ENCODE results near the gene PARD3.

The PARD3 gene

DNA sequence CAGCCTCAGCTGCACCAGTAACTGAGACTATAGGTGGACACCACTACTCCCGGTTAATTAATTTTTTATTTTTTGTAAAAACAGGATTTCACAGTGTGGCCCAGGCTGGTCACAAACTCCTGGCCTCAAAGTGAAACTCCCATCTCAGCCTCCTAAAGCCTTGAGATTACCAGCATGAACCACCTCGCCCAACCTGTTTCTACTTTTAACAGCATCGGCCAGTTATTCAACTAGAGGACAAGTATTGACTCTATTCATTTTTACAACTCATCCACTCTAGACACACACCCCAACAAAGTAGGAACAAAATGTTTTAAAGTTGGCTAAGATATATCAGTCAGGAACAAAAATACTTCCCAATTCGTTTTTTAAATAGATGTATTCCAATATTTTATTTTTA, 334.8 kb downstream of the PARD3 start:
- DNase-seq = no peak

DNA sequence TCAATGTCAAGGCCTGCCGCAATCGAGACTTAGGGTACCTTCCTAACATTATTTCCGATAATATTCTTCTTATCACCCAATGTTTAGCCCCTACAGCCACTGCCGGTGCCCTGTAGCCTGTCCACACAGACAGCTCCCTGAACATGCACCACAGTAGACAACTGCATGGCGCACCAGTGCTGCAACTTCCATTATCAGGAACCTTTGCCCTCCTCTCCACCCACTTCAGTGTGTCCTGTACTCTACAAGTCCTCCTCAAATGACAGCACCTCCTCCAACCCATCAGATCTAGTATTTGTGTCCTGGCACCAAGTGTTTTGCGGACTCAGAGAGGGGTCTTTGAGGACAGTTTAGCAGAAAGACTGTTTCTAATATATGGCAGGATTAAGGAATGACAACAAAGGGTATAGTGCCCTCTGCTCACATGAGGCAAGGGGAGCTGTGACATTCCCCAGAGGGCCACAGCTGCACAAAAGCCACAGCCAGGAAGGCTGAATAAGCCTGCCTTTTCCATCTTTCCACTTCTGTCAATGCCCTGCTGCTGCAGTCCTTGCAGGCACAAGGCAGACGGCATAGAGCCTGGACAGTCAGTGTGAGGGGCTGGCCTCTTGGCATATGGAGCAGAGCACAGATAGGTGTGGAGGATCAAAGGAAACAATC, 335.4 kb downstream of the PARD3 start:
- DNase-seq = no peak

DNA sequence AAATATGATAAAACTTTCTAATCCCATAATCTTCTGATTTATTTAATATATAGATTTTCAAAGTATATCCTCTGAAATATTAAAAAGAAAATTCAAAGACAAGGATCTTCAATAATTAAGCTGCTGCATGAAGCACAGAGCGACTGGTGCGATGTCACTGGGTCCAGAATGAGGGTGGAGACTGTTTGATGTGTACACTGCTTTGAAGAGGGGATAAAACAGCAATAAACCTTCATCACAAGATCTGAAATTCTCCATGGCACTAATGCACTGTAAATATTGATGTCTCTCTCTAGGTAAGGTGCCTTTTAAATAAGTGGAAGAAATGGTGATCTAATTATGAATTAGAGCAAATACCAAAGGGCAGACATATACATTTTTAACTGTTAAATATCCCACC, 337.8 kb downstream of the PARD3 start:
- no peak for DNase-seq

DNA sequence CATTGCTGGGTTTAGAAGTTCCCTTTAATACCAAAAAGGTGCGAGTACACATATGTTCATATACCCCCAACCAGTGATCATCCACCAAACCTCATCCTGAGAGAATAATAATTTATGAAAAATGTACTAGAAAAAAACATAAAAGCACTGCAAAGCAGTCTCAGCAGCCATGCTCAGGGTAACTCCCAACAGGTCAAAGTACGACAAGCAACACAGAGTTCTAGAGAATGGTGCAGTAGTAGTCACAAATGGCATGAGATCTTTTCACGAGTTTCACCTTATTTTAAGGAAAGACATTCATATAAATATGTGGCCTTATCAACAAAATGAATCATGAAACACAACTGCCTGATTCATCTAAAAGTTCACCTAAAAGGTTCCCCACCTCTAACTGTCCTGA, 338.5 kb downstream of the PARD3 start:
- DNase-seq = no peak

DNA sequence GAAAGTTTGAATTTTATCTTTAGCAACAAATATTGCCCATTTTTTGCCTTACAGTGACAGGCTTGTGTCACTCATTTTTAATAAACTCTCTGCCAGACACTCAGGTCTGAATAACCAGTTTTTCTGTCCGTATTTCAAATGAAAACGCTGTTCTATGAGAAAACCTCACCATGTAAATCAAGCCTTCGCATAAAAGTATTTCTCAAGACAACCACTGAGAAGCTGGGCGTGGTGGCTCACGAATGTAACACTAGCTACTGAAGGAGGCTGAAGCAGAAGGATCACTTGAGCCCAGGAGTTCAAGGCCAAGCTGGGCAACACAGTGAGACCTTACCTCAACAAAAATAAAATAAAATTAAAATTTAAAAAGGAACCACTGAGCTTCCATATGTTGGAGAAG, 339.3 kb downstream of the PARD3 start:
- DNase-seq = no peak

DNA sequence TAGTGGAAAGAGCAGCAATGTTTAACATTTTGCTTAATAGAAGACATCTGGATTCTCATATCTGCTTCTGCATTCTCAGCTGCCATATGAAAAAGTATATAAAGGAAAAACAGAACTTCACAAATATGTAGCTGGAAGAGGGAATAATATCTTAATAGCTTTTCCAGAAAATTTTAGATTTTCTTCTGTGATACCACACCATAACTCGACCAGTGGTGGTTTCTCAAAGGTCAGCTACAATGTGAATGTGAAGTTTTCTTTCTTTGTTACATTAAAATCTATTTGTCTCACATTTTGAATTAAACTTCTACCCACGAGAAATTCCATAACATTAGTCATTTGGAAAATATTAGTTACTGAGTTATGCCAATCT, 339.8 kb downstream of the PARD3 start:
- no peak for DNase-seq

DNA sequence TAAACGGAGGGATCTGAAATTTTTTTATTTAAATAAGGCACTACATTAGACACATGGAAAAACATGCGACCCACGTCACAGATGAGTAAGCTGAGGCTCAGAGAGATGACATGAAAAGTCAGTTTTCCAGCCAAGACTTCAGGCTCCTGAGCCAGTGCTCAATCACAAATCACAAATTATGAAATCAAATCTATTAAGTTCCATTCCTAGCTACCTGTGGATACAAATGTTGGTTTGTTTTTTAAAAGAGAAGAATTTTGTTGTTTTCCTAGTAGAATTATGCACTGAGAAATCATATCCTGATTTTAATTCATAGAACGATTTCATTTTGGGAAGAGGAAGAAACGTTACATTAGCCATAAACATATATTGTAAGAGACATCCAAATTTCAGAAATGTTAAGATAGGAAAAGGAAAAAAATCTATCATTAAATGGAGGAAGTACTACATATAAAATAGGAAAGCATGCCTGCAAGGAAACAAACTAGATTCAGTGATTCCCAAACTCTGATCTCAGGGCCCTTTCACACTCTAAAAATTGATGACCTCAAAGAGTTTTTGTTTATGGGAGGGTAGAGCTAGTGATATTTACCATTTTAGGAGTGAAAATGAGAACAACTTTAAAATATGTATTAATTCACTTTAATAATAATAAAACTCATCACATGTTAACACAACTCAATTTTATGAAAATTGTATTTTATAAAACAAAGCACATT, 340.4 kb downstream of the PARD3 start:
- no peak for DNase-seq

DNA sequence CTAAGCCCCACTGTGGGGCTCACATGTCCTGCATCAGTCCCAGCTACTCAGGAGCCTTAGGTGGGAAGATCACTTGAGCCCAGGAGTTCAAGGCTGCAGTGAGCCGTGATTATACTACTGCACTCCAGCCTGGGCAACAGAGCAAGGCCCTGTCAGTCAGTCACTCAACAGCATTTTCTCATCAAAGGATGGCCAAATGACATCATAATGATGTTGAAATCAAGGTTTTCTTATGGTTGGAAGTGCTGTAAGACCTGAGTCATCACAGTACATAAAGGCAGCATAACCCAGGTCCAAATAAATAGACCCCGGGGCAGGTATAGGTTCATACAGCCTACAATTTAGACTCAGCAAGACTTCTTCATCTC, 341.1 kb downstream of the PARD3 start:
- DNase-seq = no peak

DNA sequence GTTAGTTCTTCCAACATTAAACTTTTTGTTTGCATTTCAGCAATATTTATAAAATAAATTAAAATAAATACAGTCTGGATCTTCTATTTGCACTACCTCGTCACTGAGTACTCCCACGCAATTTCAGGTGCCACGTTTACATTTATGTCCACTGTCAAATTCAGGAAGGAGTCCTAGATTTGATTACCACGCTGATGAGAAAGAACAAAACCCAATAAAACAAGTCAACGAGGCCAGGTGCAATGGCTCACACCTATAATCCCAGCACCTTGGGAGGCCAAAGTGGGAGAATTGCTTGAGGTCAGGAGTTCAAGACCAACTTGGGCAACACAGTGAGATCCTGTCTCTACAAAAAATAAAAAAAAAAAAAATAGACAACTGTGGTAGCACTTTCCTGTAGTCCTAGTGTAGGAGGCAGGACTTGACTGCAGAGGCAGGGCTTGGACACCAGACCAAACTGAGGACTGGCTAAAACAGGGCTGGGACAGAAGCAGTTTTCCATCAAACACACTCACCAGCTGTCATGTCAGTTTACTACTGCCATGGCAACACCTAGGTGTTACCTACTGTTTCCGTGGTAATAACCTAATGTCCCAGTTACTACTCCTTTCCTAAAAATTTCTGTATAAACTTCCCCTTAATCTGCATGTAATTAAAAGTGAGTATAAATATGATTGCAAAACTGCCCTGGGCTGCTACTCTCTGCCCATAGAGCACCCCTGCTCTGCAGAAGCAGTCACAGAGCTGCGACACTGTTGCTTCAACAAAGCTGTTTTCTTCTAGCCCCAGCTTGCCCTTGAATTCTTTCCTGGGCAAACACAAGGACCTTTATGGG, 341.7 kb downstream of the PARD3 start:
- DNase-seq = no peak

DNA sequence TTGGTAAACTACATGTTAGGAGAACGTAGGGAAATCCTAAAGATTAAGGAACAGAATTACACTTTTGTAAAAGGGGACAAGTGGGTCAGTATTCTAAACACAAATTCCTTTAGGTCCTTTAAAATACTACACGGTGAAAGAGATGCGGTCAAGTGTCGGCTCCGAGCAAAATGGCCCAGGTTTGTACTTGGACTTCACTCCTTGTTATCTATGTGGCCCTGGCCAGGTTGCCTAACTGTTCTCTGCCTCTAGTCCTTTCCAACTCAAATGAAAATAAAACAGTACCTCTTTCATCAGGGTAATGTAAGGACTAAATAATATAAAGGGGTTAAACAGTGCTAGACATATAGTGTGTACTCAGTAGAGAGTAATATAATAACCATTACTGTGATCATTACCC, 344.8 kb downstream of the PARD3 start:
- DNase-seq = no peak

DNA sequence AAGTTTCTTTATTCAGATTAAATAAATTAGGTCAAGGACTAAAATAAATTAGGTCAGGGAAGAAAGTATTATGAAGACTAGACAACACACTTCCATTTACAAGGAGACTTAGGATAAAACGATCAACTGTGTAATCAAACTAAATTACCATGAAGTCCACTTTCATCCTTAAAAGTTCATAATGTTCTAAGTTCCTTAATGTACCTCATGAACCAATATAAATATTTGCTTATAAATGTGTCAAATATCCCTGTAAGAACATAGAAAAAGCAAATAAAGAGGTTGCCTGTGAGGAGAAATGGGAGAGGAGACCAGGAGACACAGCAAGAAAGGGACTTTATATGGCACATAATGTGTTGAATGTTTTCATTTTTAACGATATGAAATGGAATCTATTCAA, 345.6 kb downstream of the PARD3 start:
- no peak for DNase-seq

DNA sequence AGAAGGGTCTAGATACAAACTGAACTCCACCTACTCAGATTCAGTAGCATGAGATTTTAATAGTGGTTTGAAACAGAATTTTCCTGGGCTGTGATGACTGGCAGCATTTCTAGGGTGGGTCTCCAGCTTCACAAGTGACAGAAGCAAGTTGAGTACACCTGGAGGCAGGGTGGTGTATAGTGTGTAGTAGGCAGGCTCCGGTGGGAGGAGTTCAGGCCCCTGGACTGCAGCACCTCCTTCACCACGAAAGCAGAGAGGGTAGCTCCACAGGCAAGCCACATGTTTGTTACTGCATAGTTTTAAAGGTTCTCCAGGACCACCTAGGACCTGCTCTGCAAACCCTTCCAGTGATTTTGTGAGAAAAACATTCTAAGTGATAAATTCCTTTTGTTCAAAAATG, 347.2 kb downstream of the PARD3 start:
- no peak for DNase-seq

DNA sequence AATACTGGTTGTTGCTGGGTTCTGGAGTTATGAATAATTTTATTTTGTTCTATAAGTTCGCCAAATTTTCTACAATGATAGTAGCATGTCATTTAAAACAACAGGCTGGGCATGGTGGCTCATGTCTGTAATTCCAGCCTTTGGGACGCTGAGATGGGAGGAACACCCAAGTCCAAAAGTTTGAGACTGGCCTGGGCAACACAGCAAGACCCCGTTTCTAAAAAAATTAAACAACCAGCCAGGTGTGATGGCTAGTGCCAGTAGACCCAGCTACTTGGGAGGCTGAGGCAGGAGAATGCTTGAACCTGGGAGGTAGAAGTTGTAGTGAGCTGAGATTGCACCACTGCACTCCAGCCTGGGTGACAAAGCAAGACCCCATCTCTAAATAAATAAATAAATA, 347.7 kb downstream of the PARD3 start:
- no peak for DNase-seq

DNA sequence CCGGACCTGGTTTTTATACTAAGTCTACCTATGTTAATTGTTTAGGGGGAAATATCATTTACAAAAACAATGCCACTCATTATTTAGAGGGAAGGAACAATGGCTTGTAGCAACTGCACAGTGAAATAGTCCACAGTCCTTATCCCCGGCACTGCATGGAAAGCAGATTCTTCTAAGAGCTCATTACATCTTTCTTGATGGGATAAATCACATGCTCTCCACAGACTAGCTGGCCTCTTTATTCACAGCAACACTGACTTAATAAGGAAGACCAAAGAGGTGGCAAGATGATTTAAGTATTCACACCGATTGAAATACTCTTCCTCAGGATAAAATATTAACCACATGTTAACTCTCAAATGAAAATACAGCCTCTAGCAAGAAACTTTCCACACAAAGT, 349.4 kb downstream of the PARD3 start:
- no peak for DNase-seq

DNA sequence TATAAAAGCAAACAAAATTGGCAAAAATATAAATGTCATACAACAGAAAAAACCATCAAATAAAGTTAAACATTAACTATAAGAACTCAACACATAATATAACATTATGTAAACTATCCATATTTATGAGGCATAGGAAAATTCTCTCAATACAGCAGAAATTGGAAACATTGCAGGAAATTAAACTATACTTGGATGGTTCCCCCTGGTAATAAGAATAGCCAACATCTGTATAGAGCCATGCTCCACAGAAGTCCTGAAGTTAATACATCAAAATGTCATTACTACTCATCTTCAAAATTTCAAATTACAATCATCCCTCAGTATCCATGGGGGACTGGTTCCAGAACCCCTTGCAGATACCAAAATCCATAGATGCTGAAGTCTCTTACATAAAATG, 350.5 kb downstream of the PARD3 start:
- no peak for DNase-seq

DNA sequence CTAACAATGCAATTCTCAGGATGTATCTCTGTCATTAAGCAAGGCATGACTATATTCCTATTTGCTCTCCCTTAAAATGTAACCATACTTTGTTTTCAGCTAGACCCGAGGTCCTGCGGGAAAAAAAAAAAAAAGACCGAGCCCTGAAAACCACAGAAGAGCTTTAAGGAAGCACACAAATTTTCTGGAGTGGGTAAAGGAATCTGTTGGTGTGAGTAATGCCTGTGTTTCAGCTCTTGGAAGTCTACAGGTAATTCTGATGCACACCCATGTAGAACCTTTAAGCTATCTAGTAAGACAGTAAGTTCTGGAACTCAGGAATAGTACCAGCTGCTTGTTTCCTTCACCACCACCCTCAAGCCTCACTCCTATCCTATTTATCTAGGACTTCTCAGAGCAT, 351.1 kb downstream of the PARD3 start:
- DNase-seq = no peak

DNA sequence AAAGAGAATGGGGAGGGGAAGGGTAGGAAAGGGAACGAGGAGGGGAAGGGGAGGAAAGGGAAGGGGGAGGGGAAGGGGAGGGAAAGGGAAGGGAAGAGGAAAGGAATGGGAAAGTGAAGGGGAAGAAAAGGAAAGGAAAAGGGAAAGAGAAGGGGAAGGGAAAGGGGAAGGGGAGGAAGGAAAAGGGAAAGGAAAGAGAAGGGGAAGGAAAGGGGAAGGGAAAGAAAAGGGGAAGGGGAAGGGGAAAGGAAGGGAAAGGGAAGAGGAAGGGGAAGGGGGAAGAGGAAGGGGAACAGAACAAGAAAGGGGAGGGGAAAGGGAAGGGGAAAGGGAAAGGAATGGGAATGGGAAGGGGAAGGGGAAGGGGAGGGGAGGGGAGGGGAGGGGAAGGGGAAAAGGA, 352.1 kb downstream of the PARD3 start:
- DNase-seq = no peak

DNA sequence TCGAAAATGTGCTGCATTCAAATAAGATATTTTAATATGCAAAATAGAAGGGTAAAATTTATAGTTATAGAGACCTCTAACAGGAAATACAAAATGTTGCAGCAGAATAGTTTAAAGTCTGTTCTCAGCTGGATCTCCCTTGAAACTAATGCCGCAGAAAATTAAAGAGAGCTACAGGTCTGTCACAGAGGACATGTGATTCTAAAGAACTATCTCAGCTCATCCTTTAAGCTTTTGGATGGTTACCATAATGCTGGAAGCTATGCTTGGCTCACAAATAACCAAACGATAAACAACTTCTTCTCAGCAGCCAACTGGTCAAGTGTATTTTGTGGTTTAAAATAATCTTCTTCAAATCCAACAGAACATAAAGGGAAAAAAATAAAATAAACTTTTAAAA, 353.0 kb downstream of the PARD3 start:
- no peak for DNase-seq

DNA sequence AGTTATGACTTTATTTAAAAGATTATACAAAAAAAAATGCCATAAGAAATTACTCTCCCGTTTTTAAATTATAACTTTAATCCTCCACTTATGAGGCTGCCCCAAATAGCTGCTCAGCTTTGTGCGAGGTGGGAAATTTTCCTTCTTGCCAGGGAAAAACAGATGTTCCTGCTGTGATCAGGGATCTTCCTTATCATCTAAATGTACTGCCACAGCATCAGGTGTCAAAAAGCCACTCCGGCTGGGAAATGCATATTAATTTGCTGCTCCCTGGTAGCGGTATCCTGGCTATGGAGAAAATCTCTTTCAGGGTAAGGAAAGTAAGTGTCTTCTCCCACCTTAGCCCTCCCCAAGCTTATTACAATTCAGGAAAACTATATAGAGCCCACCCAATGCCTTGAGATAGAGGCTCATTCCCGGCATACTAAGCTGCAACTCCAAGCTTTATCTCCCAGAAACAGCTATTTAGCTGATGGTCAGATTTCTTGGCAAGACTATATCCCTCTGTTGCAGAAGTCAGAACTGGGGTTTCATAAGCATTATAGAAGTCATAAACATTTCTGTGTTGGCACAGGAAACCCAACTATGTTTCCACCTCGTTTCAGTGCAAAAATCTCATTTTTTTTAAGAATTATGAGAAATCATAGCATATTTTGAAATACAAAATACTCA, 360.4 kb downstream of the PARD3 start:
- no peak for DNase-seq

DNA sequence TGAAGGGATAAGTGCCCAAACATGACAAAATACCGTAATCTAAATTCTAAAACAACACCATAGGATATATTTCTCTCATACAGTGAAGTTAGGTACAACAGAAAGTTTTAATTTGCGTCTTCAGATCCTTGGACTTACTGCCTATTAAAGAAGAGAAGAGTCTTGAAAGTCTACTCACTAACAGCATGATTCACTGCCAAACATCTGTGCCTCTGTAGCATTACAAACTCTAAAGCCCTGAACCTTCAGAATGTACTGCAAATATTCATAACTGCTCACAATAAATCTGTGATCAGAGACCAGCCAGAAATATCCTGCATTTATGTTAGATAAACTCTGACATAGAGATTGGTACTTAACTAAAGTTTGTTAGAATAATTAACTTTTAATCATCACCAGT, 365.3 kb downstream of the PARD3 start:
- DNase-seq = no peak

DNA sequence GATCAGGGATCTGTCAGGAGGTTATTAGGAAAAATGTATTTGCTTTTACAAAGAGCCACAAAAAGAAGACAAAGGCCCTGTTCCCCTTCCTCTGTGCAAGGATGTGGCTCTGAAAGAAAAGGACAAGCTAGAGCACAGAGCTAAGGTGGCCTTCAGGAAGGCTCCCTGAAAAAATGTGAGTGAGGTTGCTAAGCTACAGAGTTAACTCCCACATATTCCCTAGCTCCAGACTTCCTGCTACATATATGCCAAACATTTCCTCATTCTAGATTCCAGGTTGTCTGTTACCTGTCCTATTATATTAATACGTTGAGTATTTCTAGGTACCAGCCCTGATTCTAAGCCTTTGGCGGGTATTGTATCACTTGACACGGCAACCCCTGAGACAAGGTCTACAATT, 369.0 kb downstream of the PARD3 start:
- DNase-seq = no peak

DNA sequence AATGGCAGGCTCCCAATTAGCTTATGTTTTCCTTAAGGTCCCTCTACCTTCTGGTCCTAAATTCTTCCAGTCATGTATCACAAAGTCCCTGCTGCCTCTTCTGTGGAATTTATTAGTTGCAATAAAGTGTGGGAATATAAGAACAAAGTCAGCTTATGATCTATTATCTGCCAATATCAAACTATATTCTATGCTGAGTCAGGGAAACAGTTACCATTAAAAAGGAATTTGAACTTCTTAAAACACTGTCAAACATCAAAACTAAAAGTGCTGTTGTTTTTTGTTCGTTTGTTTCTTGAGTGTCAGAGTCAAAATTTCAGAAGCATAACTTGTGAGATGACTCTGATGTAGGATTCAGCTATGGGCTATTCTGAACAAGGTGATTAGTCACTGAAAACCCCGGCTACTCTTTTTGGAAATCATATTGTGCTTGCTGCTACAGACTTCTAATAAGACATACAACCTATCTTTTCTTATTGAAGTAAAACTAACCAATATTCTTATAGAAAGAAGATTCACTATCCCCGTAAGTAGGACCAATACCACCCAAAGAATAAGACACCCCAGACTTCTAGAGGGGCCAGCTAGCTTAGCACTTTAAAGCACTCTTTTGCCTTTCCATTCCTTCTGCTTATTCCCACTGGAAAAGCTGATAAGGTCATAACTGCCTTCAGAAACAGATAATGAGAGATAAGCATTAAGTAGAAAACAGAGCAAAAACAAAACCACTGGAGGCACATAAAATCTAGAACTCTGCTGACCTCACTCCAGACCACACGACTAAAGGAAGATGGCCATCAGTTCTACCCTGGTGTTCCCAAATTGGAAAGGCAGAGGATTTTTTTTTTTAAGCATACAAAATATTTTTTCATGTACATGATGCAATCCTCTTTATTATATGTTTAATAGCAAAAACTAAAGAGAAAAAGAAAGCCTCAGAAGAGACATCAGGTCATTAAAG, 370.6 kb downstream of the PARD3 start:
- DNase-seq = no peak
